ENCODE data around the gene RS1. TPM values are rescaled to one million over a fixed set of nuclear protein-coding genes. Genes with fewer than 3 reads are reported as not detected.

RS1 gene
- total RNA-seq, 1 donor from 2014 or later = not detected

DNA sequence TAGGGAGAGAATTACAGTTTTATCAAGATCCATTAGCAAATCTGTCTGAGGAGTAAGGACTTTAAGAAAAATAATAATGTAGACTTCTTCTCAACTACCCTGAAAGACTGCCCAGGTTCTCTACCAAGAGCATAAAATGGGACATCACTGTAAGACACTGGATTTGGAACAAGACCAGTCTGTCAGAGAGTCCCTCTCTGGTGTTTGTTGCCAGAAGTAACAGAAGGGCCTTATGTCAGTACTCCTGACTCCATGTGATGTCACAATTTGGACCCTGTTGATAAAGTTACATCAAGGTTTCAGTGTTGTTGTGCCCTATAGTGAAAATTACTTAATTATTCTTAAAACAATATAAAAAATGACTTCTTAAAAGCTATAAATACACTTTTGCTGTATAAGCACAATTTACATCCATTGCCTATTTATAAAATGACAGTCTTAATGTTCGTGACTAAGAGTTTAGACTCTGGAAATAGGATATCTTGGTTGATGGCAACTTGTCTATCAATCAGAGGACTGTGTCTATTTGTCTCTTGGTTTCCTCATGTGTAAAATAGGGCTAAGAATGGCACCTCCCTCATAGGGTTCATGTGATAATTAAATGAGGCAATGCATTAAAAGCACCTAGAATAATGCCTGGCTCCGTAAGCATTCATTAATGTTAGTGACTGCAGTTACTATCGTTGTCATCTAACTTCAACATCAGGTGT is 57.8 kb downstream of the RS1 start:
- intact Hi-C loops (cut with micrococcal nuclease) = no loop called here

DNA sequence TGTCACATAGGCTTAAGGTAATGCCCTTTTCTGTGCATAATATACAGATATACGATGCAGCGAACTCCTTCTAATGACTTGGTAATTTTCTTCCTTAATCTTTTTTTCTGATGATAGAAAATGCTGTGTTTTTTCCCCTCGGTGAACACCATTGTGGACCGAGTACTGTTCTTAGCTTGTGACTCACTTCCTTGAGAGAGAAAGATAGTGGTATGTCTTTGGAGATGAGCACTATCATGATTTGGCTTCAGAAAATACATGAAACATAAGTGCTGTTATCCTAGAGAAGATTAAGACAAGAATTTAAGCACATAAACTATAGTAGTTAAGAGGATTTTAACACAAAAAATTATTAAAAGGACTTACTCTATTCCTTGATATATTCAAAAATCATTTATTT is 63.9 kb downstream of the RS1 start:
- intact Hi-C loops (cut with micrococcal nuclease) = no loop called here

GRCh38 chrX:18598413-18598812 is 73.5 kb downstream of the RS1 start:
- intact Hi-C loops (cut with micrococcal nuclease) = no loop called here

DNA sequence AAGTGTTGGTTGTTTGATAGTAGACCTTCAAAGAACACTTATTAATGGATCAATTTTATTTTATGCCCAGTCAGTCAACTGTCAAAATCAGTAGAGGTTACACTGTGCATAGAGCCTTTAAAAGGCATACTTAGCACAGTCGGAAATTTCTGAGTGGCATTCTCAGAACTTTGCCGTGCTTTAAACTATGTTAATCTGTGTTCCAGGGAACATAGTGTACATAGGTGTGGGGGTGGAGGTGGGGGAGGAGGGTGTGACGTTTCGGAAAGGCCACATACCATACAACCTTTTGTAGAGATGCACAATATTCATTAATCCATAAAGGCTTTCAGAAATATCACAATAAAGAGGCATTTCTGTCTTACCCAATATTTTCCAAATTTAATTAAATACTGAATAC is 75.8 kb downstream of the RS1 start:
- intact Hi-C loops (cut with micrococcal nuclease) = no loop called here

GRCh38 chrX:18594079-18594478 is 77.8 kb downstream of the RS1 start:
- intact Hi-C loops (cut with micrococcal nuclease) = no loop called here

DNA sequence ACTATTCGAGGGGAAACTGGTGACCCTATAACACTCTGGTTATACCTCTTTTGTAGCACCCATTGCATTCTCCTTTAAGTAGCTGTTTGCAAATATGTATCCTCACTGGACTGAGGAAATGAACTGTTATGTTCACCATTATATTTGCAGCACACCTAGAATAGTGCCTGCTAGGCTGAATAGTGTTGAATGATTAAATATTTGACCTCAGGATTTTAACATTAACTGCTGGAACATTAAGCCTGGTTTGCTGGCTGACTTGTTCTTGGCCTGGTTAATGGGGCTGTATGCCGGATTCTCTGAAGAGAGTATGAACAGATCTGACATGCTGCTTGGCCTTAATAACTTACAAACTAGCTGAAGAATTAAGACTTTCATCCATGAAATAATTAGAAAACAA is 80.1 kb downstream of the RS1 start:
- intact Hi-C loops (cut with micrococcal nuclease) = no loop called here

Other genes starting within 250 kb of the RS1 start
- 0.45 and 0.61 TPM in 2 replicates for gene CDKL5, start 246.5 kb downstream of the RS1 start, total RNA-seq
- gene PPEF1, start 35.5 kb upstream of the RS1 start, total RNA-seq = not detected in 2 replicates

Data from T-helper 2 cell treated with Interferon-gamma antibody and Interleukin-4, amounts not matched to agents 100 ng/mL and 5 ng/mL, for 36 hours (primary cell).